GM19023 (cell line): ENCODE measurements around the gene SLC46A3.
"Not testable (repeated sequence)": the region's sequence is repeated elsewhere in the genome, so short reads cannot be mapped to it uniquely, and the experiment has no call there.

Experiments
- ATAC-seq: cut with Tn5 transposase; IDR thresholded peaks from one replicate; pipeline ENCODE4 v1.9.1; 2021; ENCODE audit warnings: mild to moderate bottlenecking, moderate library complexity; ENCODE audit not compliant: unreplicated experiment

The SLC46A3 gene

GRCh38 chr13:28718543-28719226 lies at the start of gene SLC46A3:
TSS of gene SLC46A3 (minus strand) at chr13:28718970. CDS start at chr13:28717998, 972 bp downstream.
- ATAC-seq: peak; percentile 99

GRCh38 chr13:28763887-28764286 lies 45.1 kb upstream of the SLC46A3 start:
- ATAC-seq: no peak

GRCh38 chr13:28761586-28761985 lies 42.8 kb upstream of the SLC46A3 start:
- ATAC-seq: no peak

GRCh38 chr13:28755546-28755870 lies 36.7 kb upstream of the SLC46A3 start:
- ATAC-seq: no peak

- ATAC-seq: no peak
Measured at GRCh38 chr13:28754698-28755545, 36.2 kb upstream of the SLC46A3 start.

GRCh38 chr13:28753946-28754345 lies 35.2 kb upstream of the SLC46A3 start:
- ATAC-seq: no peak

GRCh38 chr13:28753208-28753892 lies 34.6 kb upstream of the SLC46A3 start:
- no peak for ATAC-seq

GRCh38 chr13:28751175-28751960 lies 32.6 kb upstream of the SLC46A3 start:
- no peak for ATAC-seq

- no peak for ATAC-seq
Measured at GRCh38 chr13:28750187-28751045, 31.6 kb upstream of the SLC46A3 start.

GRCh38 chr13:28747851-28748250 lies 29.1 kb upstream of the SLC46A3 start:
- no peak for ATAC-seq

- no peak for ATAC-seq
Measured at GRCh38 chr13:28746287-28746612, 27.5 kb upstream of the SLC46A3 start.

- ATAC-seq: no peak
Measured at GRCh38 chr13:28744656-28745055, 25.9 kb upstream of the SLC46A3 start.

GRCh38 chr13:28744091-28744536 lies 25.3 kb upstream of the SLC46A3 start:
- no peak for ATAC-seq

- no peak for ATAC-seq
Measured at GRCh38 chr13:28743499-28744083, 24.8 kb upstream of the SLC46A3 start.

- no peak for ATAC-seq
Measured at GRCh38 chr13:28743020-28743419, 24.2 kb upstream of the SLC46A3 start.

GRCh38 chr13:28742445-28742844 lies 23.7 kb upstream of the SLC46A3 start:
- not testable (repeated sequence) for ATAC-seq

GRCh38 chr13:28741084-28741491 lies 22.3 kb upstream of the SLC46A3 start:
- ATAC-seq: no peak

GRCh38 chr13:28739376-28739775 lies 20.6 kb upstream of the SLC46A3 start:
- ATAC-seq: no peak

- ATAC-seq: no peak
Measured at GRCh38 chr13:28735481-28736029, 16.8 kb upstream of the SLC46A3 start.
